Left ventricle myocardium inferior (tissue), 1 donor: ENCODE results near the gene ROR1. TPM values are rescaled to one million over a fixed set of nuclear protein-coding genes. Genes with fewer than 3 reads are reported as not detected.

Experiments
- DNase-seq: peaks from one replicate; pipeline ENCODE4 v3.0.0-alpha.2; 2020
- H3K27ac ChIP-seq: fragments of 200-600 bp; replicated peaks from 2 replicates; pipeline ENCODE4 v1.8.0; 2021
- H3K27me3 ChIP-seq: fragments of 200-600 bp; 2 replicates; pipeline ENCODE4 v1.8.0; 2021; ENCODE audit warnings: low read depth
- H3K36me3 ChIP-seq: fragments of 200-600 bp; 2 replicates; pipeline ENCODE4 v1.8.0; 2021
- H3K4me1 ChIP-seq: fragments of 200-600 bp; 2 replicates; pipeline ENCODE4 v1.8.0; 2021
- H3K4me3 ChIP-seq: fragments of 200-600 bp; 2 replicates; pipeline ENCODE4 v1.8.0; 2021; ENCODE audit warnings: mild to moderate bottlenecking, moderate library complexity
- H3K9me3 ChIP-seq: fragments of 200-600 bp; replicated peaks from 2 replicates; pipeline ENCODE4 v1.8.0; 2021
- intact Hi-C: fragments of 100-400 bp; cut with micrococcal nuclease; formaldehyde crosslinking; loops from one replicate; pipeline ENCODE4 v1.11.0; 2022
- total RNA-seq: library from RNA; stranded (reverse); fragmentation: NEBNext Ultra II Directional; extraction: Animal tissue kit (Norgen Biotek cat#: 25700); gene quantifications from one replicate; pipeline ENCODE4 v1.2.1, GENCODE V29; 2021
- TF ChIP-seq, protein P1 (sequence below): fragments of 200-600 bp; IDR thresholded peaks from 2 replicates; pipeline ENCODE4 v1.8.0; 2021; ENCODE audit warnings: antibody characterized with exemption, mild to moderate bottlenecking, borderline replicate concordance
- donor health status: DM: no; HTN: yes; CAD: no; lungs with severe emphysema.

Gene ROR1
- total RNA-seq, 1 donor from 2014 or later, result 14.0 TPM

DNA sequence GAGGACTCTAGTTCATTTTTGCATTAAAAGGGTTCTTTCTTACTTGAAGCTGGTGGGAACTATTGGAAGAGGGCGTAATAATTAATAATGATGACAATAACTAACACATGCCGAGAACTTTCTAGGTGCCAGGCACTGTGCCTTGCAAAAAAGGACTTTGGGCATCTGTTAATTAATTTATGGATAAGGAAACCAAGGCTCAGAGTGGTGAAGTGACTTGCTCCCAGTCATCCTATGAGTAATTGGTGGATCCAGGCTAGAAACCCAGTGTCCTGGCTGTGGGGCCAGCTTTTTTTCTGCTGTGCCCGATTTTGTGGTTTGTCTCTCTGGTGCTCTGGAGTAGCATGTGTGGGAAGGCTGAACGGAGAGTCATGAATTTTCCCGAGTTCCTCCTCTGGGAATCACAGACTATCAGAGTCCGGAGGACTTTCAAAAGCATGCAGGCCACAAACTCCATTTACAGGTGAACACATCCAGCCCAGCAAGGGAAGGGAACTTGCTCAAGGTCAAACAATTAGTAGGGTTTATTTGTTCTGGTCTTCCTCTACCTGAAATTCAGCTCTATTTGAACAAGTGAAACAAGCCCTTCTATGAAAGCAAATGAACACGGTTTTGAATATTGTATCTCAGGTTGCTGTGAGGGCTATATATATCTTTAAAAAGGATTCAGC is 23.4 kb downstream of the ROR1 start:
- Histone ChIP-seq H3K27me3 (no peaks in the 10 kb centered on the region), H3K27ac (no peak overlapping the region), H3K36me3 (no peaks in the 10 kb centered on the region), H3K4me3 (no peak overlapping the region), H3K9me3 (no peaks in the 10 kb centered on the region), H3K4me1 (peaks cover 66% of the 10 kb centered on the region)
- DNase-seq, result no peak
- TF ChIP-seq, protein P1, sequence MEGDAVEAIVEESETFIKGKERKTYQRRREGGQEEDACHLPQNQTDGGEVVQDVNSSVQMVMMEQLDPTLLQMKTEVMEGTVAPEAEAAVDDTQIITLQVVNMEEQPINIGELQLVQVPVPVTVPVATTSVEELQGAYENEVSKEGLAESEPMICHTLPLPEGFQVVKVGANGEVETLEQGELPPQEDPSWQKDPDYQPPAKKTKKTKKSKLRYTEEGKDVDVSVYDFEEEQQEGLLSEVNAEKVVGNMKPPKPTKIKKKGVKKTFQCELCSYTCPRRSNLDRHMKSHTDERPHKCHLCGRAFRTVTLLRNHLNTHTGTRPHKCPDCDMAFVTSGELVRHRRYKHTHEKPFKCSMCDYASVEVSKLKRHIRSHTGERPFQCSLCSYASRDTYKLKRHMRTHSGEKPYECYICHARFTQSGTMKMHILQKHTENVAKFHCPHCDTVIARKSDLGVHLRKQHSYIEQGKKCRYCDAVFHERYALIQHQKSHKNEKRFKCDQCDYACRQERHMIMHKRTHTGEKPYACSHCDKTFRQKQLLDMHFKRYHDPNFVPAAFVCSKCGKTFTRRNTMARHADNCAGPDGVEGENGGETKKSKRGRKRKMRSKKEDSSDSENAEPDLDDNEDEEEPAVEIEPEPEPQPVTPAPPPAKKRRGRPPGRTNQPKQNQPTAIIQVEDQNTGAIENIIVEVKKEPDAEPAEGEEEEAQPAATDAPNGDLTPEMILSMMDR, result no peak
- intact Hi-C loops, result no loop called here

DNA sequence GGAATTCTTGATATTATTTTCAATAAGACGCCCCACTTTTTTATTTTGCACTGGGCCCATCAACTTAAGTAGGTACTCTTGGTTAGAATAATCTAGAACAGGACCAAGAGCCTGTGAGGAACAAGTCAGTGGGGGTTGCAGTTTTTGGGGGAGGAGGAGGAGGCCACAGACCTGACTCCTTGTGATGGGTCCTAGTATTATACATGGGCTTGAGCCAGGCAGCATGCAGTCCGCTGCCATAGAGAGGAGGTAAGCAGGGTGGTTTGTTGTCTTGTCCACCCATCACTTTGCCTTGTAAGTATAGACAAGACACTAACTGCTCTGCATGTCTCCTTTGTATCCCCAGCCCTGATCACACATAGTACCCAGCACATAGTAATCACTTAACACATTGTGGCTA is 24.5 kb downstream of the ROR1 start:
- H3K4me1 ChIP-seq, result peaks cover 55% of the 10 kb centered on the region
- no peak overlapping the region for H3K4me3 ChIP-seq
- H3K9me3 ChIP-seq, result no peaks in the 10 kb centered on the region
- H3K27ac ChIP-seq, result no peak overlapping the region
- no peaks in the 10 kb centered on the region for H3K27me3 ChIP-seq
- DNase-seq, result no peak
- TF ChIP-seq, protein P1, result no peak
- no peaks in the 10 kb centered on the region for H3K36me3 ChIP-seq
- intact Hi-C loops, result no loop called here

DNA sequence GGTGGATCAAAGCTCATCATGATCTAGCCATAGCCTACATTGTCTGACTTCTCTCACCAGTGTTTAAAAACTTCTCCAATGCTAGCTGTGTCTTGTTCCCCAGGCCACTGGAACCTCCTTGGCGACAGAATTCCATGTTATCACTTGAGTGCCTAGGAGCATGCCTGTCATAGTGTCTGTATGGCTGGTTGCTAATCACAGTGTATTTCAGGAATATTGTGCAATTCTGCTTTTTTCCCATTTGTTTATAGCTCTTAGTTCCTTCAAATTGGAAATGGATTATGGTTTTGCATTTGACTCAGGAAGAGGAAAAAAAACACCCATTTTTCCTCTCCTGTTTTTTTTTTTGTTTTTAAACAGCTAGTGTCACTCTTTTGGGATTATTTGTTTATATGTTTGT is 25.5 kb downstream of the ROR1 start:
- DNase-seq, result no peak
- Histone ChIP-seq H3K9me3 (no peaks in the 10 kb centered on the region), H3K4me3 (no peak overlapping the region), H3K27ac (no peak overlapping the region), H3K4me1 (peaks cover 54% of the 10 kb centered on the region), H3K27me3 (no peaks in the 10 kb centered on the region), H3K36me3 (no peaks in the 10 kb centered on the region)
- intact Hi-C loops, result no loop called here
- TF ChIP-seq, protein P1, result no peak

DNA sequence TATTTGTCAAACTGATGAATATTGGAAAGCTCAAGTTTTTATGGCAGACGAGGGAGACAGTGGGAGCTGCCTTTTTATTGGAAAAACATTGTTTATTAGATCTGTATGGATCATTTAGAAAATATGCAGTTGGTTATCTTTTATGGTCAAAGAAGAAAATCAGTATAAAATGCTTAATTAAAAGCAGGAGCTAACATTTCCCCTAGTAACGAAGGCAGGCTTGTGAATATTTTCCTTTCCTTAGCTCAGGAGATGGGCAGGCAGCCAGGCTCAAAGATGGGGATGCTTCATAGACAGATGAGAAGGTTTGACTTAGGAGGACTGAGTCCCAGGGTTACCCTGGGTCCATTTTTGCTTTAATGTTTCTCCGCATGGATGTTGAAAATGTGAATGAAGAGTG is 26.0 kb downstream of the ROR1 start:
- Histone ChIP-seq H3K36me3 (no peaks in the 10 kb centered on the region), H3K4me3 (no peak overlapping the region), H3K27ac (no peak overlapping the region), H3K27me3 (no peaks in the 10 kb centered on the region), H3K9me3 (no peaks in the 10 kb centered on the region), H3K4me1 (peaks cover 54% of the 10 kb centered on the region)
- TF ChIP-seq, protein P1, result no peak
- intact Hi-C loops, result no loop called here
- DNase-seq, result no peak

DNA sequence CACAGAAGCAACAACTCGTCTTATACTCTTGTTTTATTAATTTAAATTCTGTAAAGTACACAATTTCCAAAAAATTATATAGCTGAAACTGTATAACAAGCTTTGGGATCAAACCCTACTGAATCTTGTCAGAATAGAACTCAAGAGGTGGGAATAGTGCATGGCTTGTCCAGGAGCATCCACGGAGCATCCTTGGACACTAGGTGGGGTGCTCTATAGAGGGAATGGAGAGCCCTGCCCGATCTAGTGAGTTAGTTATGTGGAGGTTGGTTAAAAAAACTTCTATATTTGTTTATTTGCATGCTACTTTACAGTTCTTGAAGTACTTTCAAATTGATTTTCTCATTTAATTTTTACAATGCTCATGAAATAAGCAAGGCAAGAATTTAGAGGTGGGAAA is 28.3 kb downstream of the ROR1 start:
- intact Hi-C loops, result no loop called here
- Histone ChIP-seq H3K27me3 (no peaks in the 10 kb centered on the region), H3K4me1 (peaks cover 37% of the 10 kb centered on the region), H3K36me3 (no peaks in the 10 kb centered on the region), H3K9me3 (no peaks in the 10 kb centered on the region), H3K4me3 (no peak overlapping the region), H3K27ac (no peak overlapping the region)
- TF ChIP-seq, protein P1, result no peak
- no peak for DNase-seq
